IPS DF 4.7 (cell line): ENCODE measurements around the gene PLCD3.

Source experiments
- DNase-seq: peaks from one replicate; pipeline ENCODE4 v3.0.0-alpha.2; 2013; ENCODE audit warnings: low spot score; ENCODE audit errors: extremely low read depth

The PLCD3 gene

GRCh38 chr17:45132320-45132571 is at the start of gene PLCD3:
PLCD3 (minus strand) TSS chr17:45132515; CDS start chr17:45132410, 105 bp downstream.
- DNase-seq: no peak

GRCh38 chr17:45177563-45177962 is 45.2 kb upstream of the PLCD3 start:
- no peak for DNase-seq

- DNase-seq: no peak
Observed at GRCh38 chr17:45175759-45176115, 43.4 kb upstream of the PLCD3 start.

GRCh38 chr17:45172541-45173286 is 40.4 kb upstream of the PLCD3 start:
- DNase-seq: no peak

GRCh38 chr17:45172232-45172540 is 39.9 kb upstream of the PLCD3 start:
- no peak for DNase-seq

- no peak for DNase-seq
Observed at GRCh38 chr17:45171338-45172231, 39.3 kb upstream of the PLCD3 start.

- no peak for DNase-seq
Observed at GRCh38 chr17:45170931-45171337, 38.6 kb upstream of the PLCD3 start.

- no peak for DNase-seq
Observed at GRCh38 chr17:45170280-45170930, 38.1 kb upstream of the PLCD3 start.

- no peak for DNase-seq
Observed at GRCh38 chr17:45168991-45169752, 36.9 kb upstream of the PLCD3 start.

- DNase-seq: no peak
Observed at GRCh38 chr17:45164734-45165269, 32.5 kb upstream of the PLCD3 start.

- DNase-seq: no peak
Observed at GRCh38 chr17:45162025-45162687, 29.8 kb upstream of the PLCD3 start.

- peak; percentile 99 for DNase-seq
Observed at GRCh38 chr17:45161288-45162024, 29.1 kb upstream of the PLCD3 start, which contains the start of gene HEXIM2. HEXIM2 (plus strand) TSS chr17:45161875; CDS start chr17:45162794, 919 bp downstream.

- no peak for DNase-seq
Observed at GRCh38 chr17:45160447-45161287, 28.4 kb upstream of the PLCD3 start.

- no peak for DNase-seq
Observed at GRCh38 chr17:45156242-45156641, 23.9 kb upstream of the PLCD3 start.

- no peak for DNase-seq
Observed at GRCh38 chr17:45155483-45155882, 23.2 kb upstream of the PLCD3 start.

GRCh38 chr17:45155029-45155428 is 22.7 kb upstream of the PLCD3 start:
- DNase-seq: no peak

- DNase-seq: no peak
Observed at GRCh38 chr17:45150911-45151809, 18.8 kb upstream of the PLCD3 start.
